ENCODE results near the gene RILPL1. TPM values are rescaled to one million over a fixed set of nuclear protein-coding genes. Genes with fewer than 3 reads are reported as not detected.

The RILPL1 gene
- total and polyA plus RNA-seq, 4 donors: 4.6 to 33.3 (median 26.4) TPM

- Histone ChIP-seq H3K27ac (ENCODE audit: low read depth, low read length) (no peak overlapping the region), H3K9me3 (ENCODE audit: control insufficient read depth, insufficient read depth, low read length) (no peaks in the 10 kb centered on the region), H3K4me3 (ENCODE audit: low read depth, low read length) (no peak overlapping the region), H3K27me3 (ENCODE audit: control insufficient read depth, insufficient read depth, low read length) (no peaks in the 10 kb centered on the region), H3K36me3 (ENCODE audit: control insufficient read depth, insufficient read depth, low read length) (peaks cover 14% of the 10 kb centered on the region), H3K4me1 (ENCODE audit: control insufficient read depth, insufficient read depth, low read length) (peaks cover 28% of the 10 kb centered on the region)
- peak in 1 of 6 donors; percentile 22 for DNase-seq (ENCODE audit: low read depth in 4 of 6, low spot score in 6 of 6)
- WGBS (ENCODE audit: insufficient coverage): 33% methylated on average over 1 of the region's 1 CpG
Measured at GRCh38 chr12:123532019-123532418, 1.5 kb downstream of the RILPL1 start.

- WGBS (ENCODE audit: insufficient coverage): 66% methylated on average over 4 of the region's 7 CpGs
- Histone ChIP-seq H3K4me3 (ENCODE audit: low read depth, low read length) (no peak overlapping the region), H3K4me1 (ENCODE audit: control insufficient read depth, insufficient read depth, low read length) (peaks cover 28% of the 10 kb centered on the region), H3K27me3 (ENCODE audit: control insufficient read depth, insufficient read depth, low read length) (no peaks in the 10 kb centered on the region), H3K27ac (ENCODE audit: low read depth, low read length) (no peak overlapping the region), H3K9me3 (ENCODE audit: control insufficient read depth, insufficient read depth, low read length) (no peaks in the 10 kb centered on the region), H3K36me3 (ENCODE audit: control insufficient read depth, insufficient read depth, low read length) (peaks cover 17% of the 10 kb centered on the region)
- DNase-seq (ENCODE audit: low read depth in 4 of 6, low spot score in 6 of 6): peak in 1 of 6 donors; percentile 7
Measured at GRCh38 chr12:123531091-123531490, 2.4 kb downstream of the RILPL1 start.

GRCh38 chr12:123530668-123531067, 2.9 kb downstream of the RILPL1 start:
- Histone ChIP-seq H3K4me1 (ENCODE audit: control insufficient read depth, insufficient read depth, low read length) (peaks cover 28% of the 10 kb centered on the region), H3K27ac (ENCODE audit: low read depth, low read length) (no peak overlapping the region), H3K4me3 (ENCODE audit: low read depth, low read length) (no peak overlapping the region), H3K27me3 (ENCODE audit: control insufficient read depth, insufficient read depth, low read length) (no peaks in the 10 kb centered on the region), H3K9me3 (ENCODE audit: control insufficient read depth, insufficient read depth, low read length) (no peaks in the 10 kb centered on the region), H3K36me3 (ENCODE audit: control insufficient read depth, insufficient read depth, low read length) (peaks cover 17% of the 10 kb centered on the region)
- no peak for DNase-seq (ENCODE audit: low read depth in 4 of 6, low spot score in 6 of 6)
- WGBS (ENCODE audit: insufficient coverage): 88% methylated on average over 3 of the region's 5 CpGs

- Histone ChIP-seq H3K27ac (ENCODE audit: low read depth, low read length) (no peak overlapping the region), H3K4me1 (ENCODE audit: control insufficient read depth, insufficient read depth, low read length) (peaks cover 26% of the 10 kb centered on the region)
- WGBS (ENCODE audit: insufficient coverage): no CpG with 5 or more reads among the region's 3 CpGs
Measured at GRCh38 chr12:123529686-123530085, 3.8 kb downstream of the RILPL1 start.

GRCh38 chr12:123528858-123529257, 4.7 kb downstream of the RILPL1 start:
- H3K4me1 ChIP-seq (ENCODE audit: control insufficient read depth, insufficient read depth, low read length): peaks cover 20% of the 10 kb centered on the region
- H3K36me3 ChIP-seq (ENCODE audit: control insufficient read depth, insufficient read depth, low read length): peaks cover 23% of the 10 kb centered on the region
- 94% methylated on average over 5 of the region's 5 CpGs for WGBS (ENCODE audit: insufficient coverage)

More at GRCh38 chr12:123529686-123530085, 3.8 kb downstream of the RILPL1 start:
- Histone ChIP-seq H3K9me3 (ENCODE audit: control insufficient read depth, insufficient read depth, low read length) (no peaks in the 10 kb centered on the region), H3K4me3 (ENCODE audit: low read depth, low read length) (no peak overlapping the region), H3K36me3 (ENCODE audit: control insufficient read depth, insufficient read depth, low read length) (peaks cover 19% of the 10 kb centered on the region), H3K27me3 (ENCODE audit: control insufficient read depth, insufficient read depth, low read length) (no peaks in the 10 kb centered on the region)
- DNase-seq (ENCODE audit: low read depth in 4 of 6, low spot score in 6 of 6): no peak

GRCh38 chr12:123526542-123527080, 6.9 kb downstream of the RILPL1 start:
- Histone ChIP-seq H3K27ac (ENCODE audit: low read depth, low read length) (no peak overlapping the region), H3K4me1 (ENCODE audit: control insufficient read depth, insufficient read depth, low read length) (peaks cover 4% of the 10 kb centered on the region), H3K9me3 (ENCODE audit: control insufficient read depth, insufficient read depth, low read length) (no peaks in the 10 kb centered on the region), H3K27me3 (ENCODE audit: control insufficient read depth, insufficient read depth, low read length) (no peaks in the 10 kb centered on the region), H3K36me3 (ENCODE audit: control insufficient read depth, insufficient read depth, low read length) (peaks cover 45% of the 10 kb centered on the region), H3K4me3 (ENCODE audit: low read depth, low read length) (no peak overlapping the region)
- DNase-seq (ENCODE audit: low read depth in 4 of 6, low spot score in 6 of 6): no peak
- 67% methylated on average over 1 of the region's 7 CpGs for WGBS (ENCODE audit: insufficient coverage)

More at GRCh38 chr12:123528858-123529257, 4.7 kb downstream of the RILPL1 start:
- no peak overlapping the region for H3K27ac ChIP-seq (ENCODE audit: low read depth, low read length)
- no peaks in the 10 kb centered on the region for H3K27me3 ChIP-seq (ENCODE audit: control insufficient read depth, insufficient read depth, low read length)
- DNase-seq (ENCODE audit: low read depth in 4 of 6, low spot score in 6 of 6): no peak
- H3K9me3 ChIP-seq (ENCODE audit: control insufficient read depth, insufficient read depth, low read length): no peaks in the 10 kb centered on the region
- no peak overlapping the region for H3K4me3 ChIP-seq (ENCODE audit: low read depth, low read length)

GRCh38 chr12:123524378-123524777, 9.1 kb downstream of the RILPL1 start:
- Histone ChIP-seq H3K36me3 (ENCODE audit: control insufficient read depth, insufficient read depth, low read length) (peaks cover 62% of the 10 kb centered on the region), H3K4me3 (ENCODE audit: low read depth, low read length) (no peak overlapping the region)
- 100% methylated on average over 7 of the region's 7 CpGs for WGBS (ENCODE audit: insufficient coverage)

GRCh38 chr12:123523518-123523917, 10.0 kb downstream of the RILPL1 start:
- peaks cover 67% of the 10 kb centered on the region for H3K36me3 ChIP-seq (ENCODE audit: control insufficient read depth, insufficient read depth, low read length)
- H3K27me3 ChIP-seq (ENCODE audit: control insufficient read depth, insufficient read depth, low read length): no peaks in the 10 kb centered on the region
- no peak overlapping the region for H3K27ac ChIP-seq (ENCODE audit: low read depth, low read length)
- WGBS (ENCODE audit: insufficient coverage): 92% methylated on average over 7 of the region's 10 CpGs
- DNase-seq (ENCODE audit: low read depth in 4 of 6, low spot score in 6 of 6): no peak
- no peak overlapping the region for H3K4me3 ChIP-seq (ENCODE audit: low read depth, low read length)
- H3K4me1 ChIP-seq (ENCODE audit: control insufficient read depth, insufficient read depth, low read length): no peaks in the 10 kb centered on the region
- no peaks in the 10 kb centered on the region for H3K9me3 ChIP-seq (ENCODE audit: control insufficient read depth, insufficient read depth, low read length)

More at GRCh38 chr12:123524378-123524777, 9.1 kb downstream of the RILPL1 start:
- DNase-seq (ENCODE audit: low read depth in 4 of 6, low spot score in 6 of 6): no peak
- no peaks in the 10 kb centered on the region for H3K27me3 ChIP-seq (ENCODE audit: control insufficient read depth, insufficient read depth, low read length)
- no peaks in the 10 kb centered on the region for H3K4me1 ChIP-seq (ENCODE audit: control insufficient read depth, insufficient read depth, low read length)
- H3K27ac ChIP-seq (ENCODE audit: low read depth, low read length): no peak overlapping the region
- H3K9me3 ChIP-seq (ENCODE audit: control insufficient read depth, insufficient read depth, low read length): no peaks in the 10 kb centered on the region

- no peak for DNase-seq (ENCODE audit: low read depth in 4 of 6, low spot score in 6 of 6)
- no peak overlapping the region for H3K4me3 ChIP-seq (ENCODE audit: low read depth, low read length)
- H3K9me3 ChIP-seq (ENCODE audit: control insufficient read depth, insufficient read depth, low read length): no peaks in the 10 kb centered on the region
- no peaks in the 10 kb centered on the region for H3K27me3 ChIP-seq (ENCODE audit: control insufficient read depth, insufficient read depth, low read length)
- no peaks in the 10 kb centered on the region for H3K4me1 ChIP-seq (ENCODE audit: control insufficient read depth, insufficient read depth, low read length)
- peaks cover 66% of the 10 kb centered on the region for H3K36me3 ChIP-seq (ENCODE audit: control insufficient read depth, insufficient read depth, low read length)
- no peak overlapping the region for H3K27ac ChIP-seq (ENCODE audit: low read depth, low read length)
- WGBS (ENCODE audit: insufficient coverage): 93% methylated on average over 7 of the region's 7 CpGs
Measured at GRCh38 chr12:123522164-123522563, 11.4 kb downstream of the RILPL1 start.
